SH-SY5Y (cell line): ENCODE measurements around the gene CDK5R1.

Experiments used
- GATA2 ChIP-seq: IDR thresholded peaks from 2 replicates; pipeline ENCODE4 v1.6.1; 2011; ENCODE audit warnings: mild to moderate bottlenecking, low read depth, low read length
- GATA3 ChIP-seq: IDR thresholded peaks from 2 replicates; pipeline ENCODE4 v1.6.1; 2011; ENCODE audit warnings: low read depth, mild to moderate bottlenecking, low read length, moderate library complexity

DNA sequence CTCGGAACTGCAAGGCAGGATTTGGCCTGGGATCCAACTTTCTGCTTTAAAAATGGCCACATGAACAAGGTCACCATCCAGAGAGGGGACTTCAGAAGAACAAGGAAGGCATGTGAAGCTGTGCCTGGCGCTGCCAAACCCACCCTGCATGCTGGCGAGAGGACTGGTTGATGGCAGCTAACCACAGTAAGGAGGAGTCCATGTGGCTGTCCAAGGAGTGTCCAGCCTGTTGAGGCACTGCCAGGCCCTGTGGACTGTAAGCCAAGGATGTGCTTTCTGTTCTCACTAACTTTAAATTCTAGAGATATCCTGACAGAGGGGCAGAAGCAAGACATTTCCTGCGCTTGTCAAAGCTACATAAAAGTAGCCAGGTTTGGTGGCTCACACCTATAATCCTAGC lies 40.4 kb downstream of the CDK5R1 start:
- TF ChIP-seq GATA3, result no peak
- no peak for TF ChIP-seq GATA2
